ENCODE results near the gene PCDHGB5.
"Not testable (repeated sequence)": the region's sequence is repeated elsewhere in the genome, so short reads cannot be mapped to it uniquely, and the experiment has no call there.

The PCDHGB5 gene

GRCh38 chr5:141382469-141383294 lies 15.1 kb upstream of the PCDHGB5 start, which contains the start of gene PCDHGA7:
PCDHGA7 (plus strand) TSS chr5:141382742; CDS start chr5:141382900, 158 bp downstream.
- DNase-seq = no peak

- no peak for DNase-seq
Observed at GRCh38 chr5:141383345-141383744, 14.4 kb upstream of the PCDHGB5 start.

- DNase-seq = no peak
Observed at GRCh38 chr5:141384471-141385267, 13.1 kb upstream of the PCDHGB5 start.

- not testable (repeated sequence) for DNase-seq
Observed at GRCh38 chr5:141387557-141388311, 10.0 kb upstream of the PCDHGB5 start, which contains the start of gene PCDHGB4. PCDHGB4 (plus strand) TSS chr5:141387698; CDS start chr5:141387885, 187 bp downstream.

- no peak for DNase-seq
Observed at GRCh38 chr5:141388661-141389060, 9.1 kb upstream of the PCDHGB5 start.

- no peak for DNase-seq
Observed at GRCh38 chr5:141389153-141390042, 8.3 kb upstream of the PCDHGB5 start.

- DNase-seq = no peak
Observed at GRCh38 chr5:141392429-141393198, 5.1 kb upstream of the PCDHGB5 start, which contains the start of gene PCDHGA8. PCDHGA8 (plus strand) TSS chr5:141392633; CDS start chr5:141392814, 181 bp downstream.

- DNase-seq = no peak
Observed at GRCh38 chr5:141393267-141393666, 4.5 kb upstream of the PCDHGB5 start.

- DNase-seq = not testable (repeated sequence)
Observed at GRCh38 chr5:141394401-141395187, 3.2 kb upstream of the PCDHGB5 start.

- DNase-seq = no peak
Observed at GRCh38 chr5:141398608-141399007, 861 bp downstream of the PCDHGB5 start.

- no peak for DNase-seq
Observed at GRCh38 chr5:141399555-141400258, 2.0 kb downstream of the PCDHGB5 start.

GRCh38 chr5:141402553-141403243 lies 5.0 kb downstream of the PCDHGB5 start, which contains the start of gene PCDHGA9:
PCDHGA9 (plus strand) TSS chr5:141402778; CDS start chr5:141402953, 175 bp downstream.
- no peak for DNase-seq

- DNase-seq = no peak
Observed at GRCh38 chr5:141403387-141403786, 5.6 kb downstream of the PCDHGB5 start.

GRCh38 chr5:141407790-141408505 lies 10.2 kb downstream of the PCDHGB5 start, which contains the start of gene PCDHGB6:
PCDHGB6 (plus strand) TSS chr5:141408021; CDS start chr5:141408203, 182 bp downstream.
- not testable (repeated sequence) for DNase-seq

GRCh38 chr5:141409598-141410306 lies 12.0 kb downstream of the PCDHGB5 start:
- no peak for DNase-seq

GRCh38 chr5:141411575-141411974 lies 13.8 kb downstream of the PCDHGB5 start:
- no peak for DNase-seq
